OCI-LY1 (cell line): Measurements from ENCODE around the gene PTPRA.

Source experiments
- CTCF ChIP-seq: fragments of 200-600 bp; sonication (generic), shearing (Covaris generic); IDR thresholded peaks from 2 replicates; pipeline ENCODE4 v1.5.1; 2017; ENCODE audit warnings: mild to moderate bottlenecking, antibody characterized with exemption, low read length, moderate library complexity, mixed read lengths
- EZH2 ChIP-seq: fragments of 200-600 bp; sonication (generic), shearing (Covaris generic); IDR thresholded peaks from 2 replicates; pipeline ENCODE4 v1.8.0; 2017; ENCODE audit warnings: borderline replicate concordance, mixed run types, mild to moderate bottlenecking, antibody characterized with exemption, low read length, moderate library complexity, mixed read lengths

GRCh38 chr20:3042625-3043024, 169.3 kb downstream of the PTPRA start:
- TF ChIP-seq CTCF (no peak), EZH2 (no peak)
